GM19452 (cell line): ENCODE results near the gene GPR17.

Source experiments
- ATAC-seq: cut with Tn5 transposase; IDR thresholded peaks from one replicate; pipeline ENCODE4 v1.9.1; 2021; ENCODE audit not compliant: unreplicated experiment

Gene GPR17

GRCh38 chr2:127652786-127653357 is 6.9 kb downstream of the GPR17 start:
- ATAC-seq = no peak

GRCh38 chr2:127653421-127654083 is 7.6 kb downstream of the GPR17 start:
- no peak for ATAC-seq

GRCh38 chr2:127654084-127654837 is 8.3 kb downstream of the GPR17 start:
- no peak for ATAC-seq

- no peak for ATAC-seq
These were observed 8.9 kb downstream of the GPR17 start for GRCh38 chr2:127654838-127655175.

DNA sequence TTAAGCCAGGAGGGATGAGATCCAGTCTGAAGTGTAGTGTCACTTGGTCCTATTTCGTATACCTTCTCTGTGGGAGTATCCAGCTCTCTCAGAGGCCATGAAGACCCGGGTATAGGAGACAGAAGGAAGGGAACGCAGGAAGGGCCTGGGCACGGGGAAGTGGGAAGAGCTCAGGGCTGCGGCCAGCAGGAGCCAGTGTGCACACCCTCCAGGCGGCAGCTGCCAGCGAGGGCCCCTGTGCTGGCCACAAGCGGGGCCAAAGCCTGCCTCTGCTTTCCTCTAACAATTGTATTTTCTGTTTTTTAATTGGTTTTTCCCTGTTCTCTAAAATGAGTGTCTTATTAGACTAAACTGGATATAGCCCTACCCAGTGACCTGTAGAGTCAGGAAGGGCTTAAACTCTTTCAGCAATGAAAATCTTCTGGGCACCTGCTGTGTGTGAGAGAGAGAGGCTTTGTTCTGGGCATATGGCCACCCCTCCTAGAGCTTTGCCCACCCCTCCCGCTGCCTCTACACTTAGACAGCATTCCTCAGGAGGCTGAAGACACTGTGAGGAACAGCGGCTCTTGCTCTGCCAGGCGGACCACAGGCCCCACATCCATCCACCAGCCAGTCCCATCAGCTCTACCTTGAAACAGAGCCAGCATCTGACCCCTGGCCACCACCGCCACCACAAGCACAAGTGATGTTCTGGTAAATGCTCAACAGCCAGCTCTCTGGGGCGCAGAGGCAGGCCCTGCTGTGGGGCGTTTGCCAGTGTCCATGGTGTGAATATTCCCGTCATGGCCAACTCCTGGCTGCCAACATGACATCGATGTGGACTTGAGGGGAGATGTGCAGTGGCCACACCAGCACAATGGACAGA is 9.5 kb downstream of the GPR17 start:
- ATAC-seq = no peak

DNA sequence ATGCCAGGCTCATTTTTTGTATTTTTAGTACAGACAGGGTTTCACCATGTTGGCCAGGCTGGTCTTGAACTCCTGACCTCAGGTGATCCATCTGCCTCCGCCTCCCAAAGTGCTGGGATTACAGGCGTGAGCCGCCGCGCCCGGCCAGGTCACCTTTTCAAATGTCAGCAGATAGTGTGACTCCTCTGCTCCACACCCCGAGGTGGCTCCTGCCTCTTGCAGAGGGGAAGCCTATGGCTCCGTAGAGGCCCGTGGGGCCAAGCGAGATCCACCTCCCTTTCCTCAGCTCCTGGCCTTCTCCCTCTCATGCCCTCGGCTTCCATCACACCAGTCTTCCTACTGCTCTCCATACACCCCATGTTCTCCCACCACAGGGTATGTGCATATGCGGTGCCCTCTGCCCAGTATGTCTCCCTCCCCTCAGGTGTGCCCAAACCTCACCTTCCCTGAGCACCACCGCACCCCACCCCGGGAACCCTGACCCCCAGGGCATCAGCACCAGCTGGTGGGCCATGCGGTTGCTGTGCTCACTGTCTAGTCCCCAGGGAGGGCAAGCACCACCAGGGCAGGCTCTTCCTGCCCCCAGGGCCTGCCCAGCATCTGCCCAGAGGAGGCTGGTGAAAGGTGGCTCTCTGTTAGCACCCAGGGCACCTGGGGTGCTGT is 10.7 kb downstream of the GPR17 start:
- no peak for ATAC-seq

- ATAC-seq = no peak
These were observed 11.3 kb downstream of the GPR17 start for GRCh38 chr2:127657232-127657595.

DNA sequence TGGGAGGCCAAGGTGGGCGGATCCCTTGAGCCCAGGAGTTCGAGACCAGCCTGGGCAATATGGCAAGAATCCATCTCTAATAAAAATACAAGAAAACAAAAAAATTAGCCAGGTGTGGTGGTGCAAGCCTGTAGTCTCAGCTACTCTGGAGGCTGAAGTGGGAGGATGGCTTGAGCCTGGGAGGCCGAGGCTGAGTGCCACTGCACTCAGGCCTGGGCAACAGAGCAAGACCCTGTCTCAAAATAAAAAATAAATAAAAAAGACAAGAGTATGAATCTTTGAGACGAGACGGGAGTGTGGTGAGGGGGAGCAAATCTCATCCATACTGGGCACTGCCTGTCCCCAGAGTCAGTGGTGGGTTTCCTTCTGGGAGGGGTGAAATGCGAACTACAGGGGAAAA is 12.2 kb downstream of the GPR17 start:
- no peak for ATAC-seq

DNA sequence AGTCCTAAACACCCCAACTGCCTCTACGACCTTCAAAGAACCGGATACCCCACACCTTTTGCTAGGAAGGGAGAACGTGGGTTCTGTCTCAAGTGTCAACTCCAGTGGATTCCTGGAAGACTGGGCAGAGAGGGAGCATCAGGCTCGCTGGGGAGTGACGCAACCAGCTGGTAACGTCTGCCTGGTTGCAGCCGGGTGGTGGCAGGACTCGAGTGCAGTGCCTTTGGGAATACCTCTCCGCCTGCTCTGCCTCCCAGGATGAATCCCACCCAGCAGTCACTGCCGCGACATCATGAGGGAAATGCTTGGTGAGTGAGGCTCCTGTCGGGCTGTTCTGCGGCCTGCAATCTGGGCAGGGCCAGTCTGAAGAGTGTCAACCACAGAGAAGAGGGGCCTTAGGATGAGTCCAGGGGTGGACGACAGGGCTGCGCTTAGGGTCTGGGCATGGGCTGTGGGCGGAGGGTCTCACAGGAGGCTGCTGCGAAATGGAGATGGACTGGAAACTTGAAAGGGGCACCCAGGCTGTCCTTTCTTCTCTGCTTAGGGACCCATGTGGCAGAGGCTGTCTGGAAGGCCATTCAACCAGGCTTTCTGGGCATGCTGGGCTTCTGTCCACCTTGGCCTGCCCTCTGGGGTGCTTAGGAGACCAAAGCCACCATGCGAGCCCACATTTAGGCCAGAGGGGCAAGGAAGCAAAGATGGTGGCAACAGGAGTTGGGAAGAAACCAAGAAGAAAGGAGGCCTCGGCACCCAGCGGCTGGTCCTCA is 12.9 kb downstream of the GPR17 start:
- ATAC-seq = no peak

- ATAC-seq = no peak
These were observed 13.7 kb downstream of the GPR17 start for GRCh38 chr2:127659408-127660290.

GRCh38 chr2:127660291-127660578 is 14.3 kb downstream of the GPR17 start:
- no peak for ATAC-seq

- ATAC-seq = no peak
These were observed 15.2 kb downstream of the GPR17 start for GRCh38 chr2:127661072-127661649.

- ATAC-seq = no peak
These were observed 16.1 kb downstream of the GPR17 start for GRCh38 chr2:127661949-127662510.

GRCh38 chr2:127662937-127663565 is 17.1 kb downstream of the GPR17 start:
- no peak for ATAC-seq

DNA sequence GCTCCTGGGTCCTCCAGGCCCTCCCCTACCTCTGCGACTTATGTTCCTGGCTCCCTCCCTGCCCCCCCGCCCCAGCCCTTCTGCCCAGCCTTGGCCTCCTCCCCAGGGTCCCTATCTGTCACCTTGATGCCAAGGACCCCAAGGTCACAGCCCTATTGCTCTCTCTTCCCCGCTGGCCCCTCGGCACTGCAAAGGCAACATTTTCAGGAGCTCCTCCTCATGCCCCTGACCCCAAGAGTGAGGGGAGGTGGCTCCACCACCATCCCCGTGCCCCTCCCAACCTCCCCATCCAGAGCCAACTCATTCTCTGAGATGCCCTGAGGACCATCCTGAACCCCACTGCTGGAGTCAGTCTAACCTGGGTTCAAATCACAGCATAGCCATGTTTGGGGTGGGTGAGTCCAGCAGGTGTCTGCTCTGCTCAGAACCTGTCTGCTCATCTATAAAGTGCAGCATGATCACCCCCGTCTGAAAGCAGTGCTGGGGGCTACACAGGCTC is 17.7 kb downstream of the GPR17 start:
- no peak for ATAC-seq

DNA sequence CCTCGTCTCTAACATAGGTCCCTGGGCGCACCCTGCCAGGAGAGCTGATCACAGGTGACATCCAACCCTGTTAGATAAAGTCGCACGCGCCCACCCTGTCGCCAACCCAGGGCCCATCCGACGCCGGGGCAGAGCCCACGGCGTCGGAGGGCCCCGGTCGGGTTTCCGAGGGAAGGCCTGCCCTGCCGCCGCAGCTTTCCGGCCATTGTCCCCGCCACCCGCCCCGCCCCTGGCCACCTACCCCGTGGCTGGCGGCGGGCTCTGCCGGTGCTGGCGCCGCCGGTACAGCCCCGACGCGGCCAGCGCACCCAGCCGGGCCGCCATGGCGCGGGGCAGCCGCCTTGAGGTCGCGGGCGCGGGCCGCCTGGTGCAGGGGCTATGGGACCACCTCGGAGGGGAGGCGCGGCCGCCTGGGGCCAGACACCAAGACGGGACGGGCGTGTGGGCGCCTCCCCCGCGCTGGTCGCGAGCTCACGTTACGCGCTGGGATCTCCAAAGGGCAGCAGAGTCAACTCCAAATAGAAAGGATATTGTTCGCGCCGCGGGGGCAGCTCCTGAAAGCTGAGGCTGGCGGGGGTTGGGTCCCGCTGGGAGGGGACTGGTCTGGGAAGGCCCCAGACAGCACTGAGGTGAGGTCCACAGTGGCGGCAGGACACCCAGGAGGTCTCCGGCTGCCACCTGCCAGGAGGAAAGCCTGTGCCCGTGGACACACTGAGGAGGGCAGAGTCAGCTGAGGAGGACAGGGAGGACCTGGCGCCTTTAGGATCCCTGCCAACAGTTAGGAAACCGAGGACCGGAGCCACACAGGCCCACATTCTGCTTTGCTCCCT is 18.3 kb downstream of the GPR17 start:
- no peak for ATAC-seq

GRCh38 chr2:127664895-127665225 is 18.9 kb downstream of the GPR17 start:
- no peak for ATAC-seq
